HFF-Myc (cell line): ENCODE results near the gene ETV7.

Experiments used
- DNase-seq: peaks from one replicate; pipeline ENCODE4 v3.0.0-alpha.2; 2011; ENCODE audit warnings: low read depth; ENCODE audit errors: extremely low read depth
- H3K4me3 ChIP-seq: replicated peaks from 2 replicates; pipeline ENCODE4 v1.5.1; 2011; ENCODE audit warnings: low read depth, mild to moderate bottlenecking, control low read depth, low read length
- TF ChIP-seq, protein P1 (sequence below): IDR thresholded peaks from 2 replicates; pipeline ENCODE4 v1.5.1; 2012; ENCODE audit warnings: mild to moderate bottlenecking, low read depth, low read length, control low read depth; ENCODE audit errors: missing control alignments

The ETV7 gene

DNA sequence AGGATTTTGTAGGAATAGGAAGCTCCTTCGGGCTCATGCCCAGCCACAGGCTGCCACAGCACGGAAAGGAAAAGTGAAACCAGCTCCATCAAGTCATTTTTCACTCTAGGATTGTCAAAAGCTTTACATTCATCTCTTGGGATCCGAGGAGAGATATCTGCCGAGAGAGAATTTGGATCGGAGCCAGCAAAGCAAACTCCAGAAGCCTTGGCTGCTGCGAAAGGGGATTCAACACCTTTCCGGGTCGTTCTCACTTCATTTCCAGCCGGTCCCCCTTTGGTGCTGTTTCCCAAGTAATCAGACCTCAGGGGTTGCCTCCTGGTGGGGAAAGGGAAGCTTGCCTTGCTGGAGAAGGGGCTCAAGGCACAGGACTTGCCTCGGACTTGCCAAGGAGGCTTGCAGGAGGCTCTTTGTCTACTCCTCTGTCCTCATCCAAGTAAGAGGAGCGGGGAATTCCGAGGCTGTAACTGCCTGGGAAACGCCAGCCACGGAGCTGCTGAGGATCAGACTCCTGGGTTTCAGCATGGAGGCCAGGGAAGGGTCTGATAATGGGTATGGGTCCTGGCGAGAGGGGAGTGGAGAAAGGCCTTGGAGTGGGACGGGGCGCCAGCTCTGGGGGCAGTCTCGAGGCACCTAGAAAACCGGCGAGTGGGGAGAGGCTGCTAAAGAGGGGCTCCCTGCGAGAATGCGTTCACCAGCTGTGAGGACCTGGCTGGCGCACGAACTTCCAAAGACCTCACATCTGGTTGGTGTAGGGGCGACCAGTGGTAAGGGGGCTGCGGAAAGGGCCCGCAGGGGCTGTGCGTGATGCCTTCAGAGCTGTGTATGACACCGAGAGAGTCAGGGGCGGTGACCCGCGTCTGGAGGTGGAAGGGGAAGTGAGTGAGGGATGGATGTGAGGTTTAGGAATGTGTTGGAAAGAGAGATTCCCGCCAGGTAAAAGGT lies 702 bp downstream of the ETV7 start:
- TF ChIP-seq, protein P1, sequence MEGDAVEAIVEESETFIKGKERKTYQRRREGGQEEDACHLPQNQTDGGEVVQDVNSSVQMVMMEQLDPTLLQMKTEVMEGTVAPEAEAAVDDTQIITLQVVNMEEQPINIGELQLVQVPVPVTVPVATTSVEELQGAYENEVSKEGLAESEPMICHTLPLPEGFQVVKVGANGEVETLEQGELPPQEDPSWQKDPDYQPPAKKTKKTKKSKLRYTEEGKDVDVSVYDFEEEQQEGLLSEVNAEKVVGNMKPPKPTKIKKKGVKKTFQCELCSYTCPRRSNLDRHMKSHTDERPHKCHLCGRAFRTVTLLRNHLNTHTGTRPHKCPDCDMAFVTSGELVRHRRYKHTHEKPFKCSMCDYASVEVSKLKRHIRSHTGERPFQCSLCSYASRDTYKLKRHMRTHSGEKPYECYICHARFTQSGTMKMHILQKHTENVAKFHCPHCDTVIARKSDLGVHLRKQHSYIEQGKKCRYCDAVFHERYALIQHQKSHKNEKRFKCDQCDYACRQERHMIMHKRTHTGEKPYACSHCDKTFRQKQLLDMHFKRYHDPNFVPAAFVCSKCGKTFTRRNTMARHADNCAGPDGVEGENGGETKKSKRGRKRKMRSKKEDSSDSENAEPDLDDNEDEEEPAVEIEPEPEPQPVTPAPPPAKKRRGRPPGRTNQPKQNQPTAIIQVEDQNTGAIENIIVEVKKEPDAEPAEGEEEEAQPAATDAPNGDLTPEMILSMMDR = peak; percentile 14
- peak; percentile 12 for DNase-seq
- H3K4me3 ChIP-seq = peak overlapping the region; percentile 54

- DNase-seq = no peak
- TF ChIP-seq, protein P1 = no peak
- H3K4me3 ChIP-seq = no peak overlapping the region
Observed at GRCh38 chr6:36384095-36384494, 3.4 kb downstream of the ETV7 start.

DNA sequence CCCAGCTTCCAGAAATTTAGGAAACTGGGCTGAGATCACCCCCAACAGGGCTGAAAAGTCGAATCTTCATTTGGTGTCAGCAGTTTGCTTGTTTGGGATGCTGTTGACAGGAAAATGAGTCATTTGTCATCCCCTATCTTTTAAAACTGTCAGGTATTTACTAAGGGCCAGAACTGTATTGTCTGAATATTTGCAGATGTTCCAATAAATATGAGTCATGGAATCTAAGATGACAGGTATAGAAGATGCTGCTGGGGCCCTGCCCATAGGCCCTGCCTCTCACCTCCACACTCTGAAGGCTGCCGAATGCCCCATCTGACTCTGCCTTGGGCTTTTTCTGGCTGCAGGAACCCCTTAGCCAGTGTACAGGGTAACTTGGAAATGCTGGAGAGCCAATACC lies 3.9 kb downstream of the ETV7 start:
- TF ChIP-seq, protein P1 = no peak
- DNase-seq = no peak
- H3K4me3 ChIP-seq = no peak overlapping the region

DNA sequence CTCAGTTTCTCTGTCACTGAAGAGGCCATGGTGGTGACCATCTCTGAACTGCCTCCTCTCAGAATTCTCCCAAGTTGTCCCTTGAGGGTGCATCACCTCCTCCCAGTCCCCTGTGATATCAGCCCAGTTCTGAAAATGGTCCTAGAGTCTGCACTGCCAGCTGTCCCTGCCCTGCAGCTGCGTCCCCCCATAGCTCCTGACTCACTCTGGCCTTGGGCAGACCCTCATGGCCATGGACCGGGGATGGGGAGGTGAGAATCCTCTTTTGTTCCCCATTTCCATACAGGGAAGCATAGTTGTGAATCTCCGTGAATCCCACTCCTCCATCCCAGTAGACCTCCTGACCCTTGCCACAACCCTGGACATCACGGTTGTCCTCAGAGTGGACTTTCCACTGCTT lies 4.5 kb downstream of the ETV7 start:
- H3K4me3 ChIP-seq = no peak overlapping the region
- TF ChIP-seq, protein P1 = no peak
- no peak for DNase-seq

GRCh38 chr6:36381502-36382389 lies 5.7 kb downstream of the ETV7 start:
- TF ChIP-seq, protein P1 = no peak
- no peak for DNase-seq
- no peak overlapping the region for H3K4me3 ChIP-seq

GRCh38 chr6:36380166-36380565 lies 7.3 kb downstream of the ETV7 start:
- TF ChIP-seq, protein P1 = no peak
- no peak overlapping the region for H3K4me3 ChIP-seq
- no peak for DNase-seq
